Midbrain (tissue), 1 donor: Measurements from ENCODE around the gene PPP3R1.

ENCODE experiments used
- DNase-seq: peaks from one replicate; lab custom pipeline; 2025; lab: John Stamatoyannopoulos, UW

PPP3R1 gene

DNA sequence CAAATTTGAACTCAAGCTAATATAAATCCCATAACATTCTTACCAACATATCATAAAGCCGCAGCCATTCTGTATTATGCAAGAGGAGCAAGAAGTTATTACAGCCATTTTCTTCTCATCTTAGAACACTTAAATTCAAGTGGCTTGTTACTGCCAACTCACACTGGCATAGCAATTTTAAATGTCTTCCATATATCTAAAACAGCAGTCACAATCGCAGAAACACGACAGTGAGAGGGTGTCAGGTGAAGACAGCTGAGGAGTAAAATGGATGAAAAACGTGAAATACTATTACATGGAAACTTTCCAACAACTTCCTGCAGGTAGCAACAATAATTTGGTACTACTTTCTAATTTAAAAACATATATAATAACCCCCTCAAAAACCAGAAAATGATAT is 17.9 kb downstream of the PPP3R1 start:
- no peak for DNase-seq

DNA sequence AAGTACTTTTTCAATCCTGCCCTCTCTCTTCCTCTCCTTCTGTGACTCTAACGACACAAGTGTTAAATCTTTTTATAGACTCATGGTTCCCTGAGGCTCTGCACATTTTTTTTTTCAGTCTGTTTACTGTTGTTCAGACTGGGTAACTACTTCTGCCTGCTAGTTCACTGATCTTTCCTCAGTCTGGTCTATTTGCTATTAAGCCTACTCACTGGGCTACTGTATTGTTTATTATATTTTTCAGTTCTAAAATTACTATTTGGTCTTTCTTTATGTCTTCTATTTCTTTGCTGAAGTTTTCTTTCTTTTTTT is 21.3 kb downstream of the PPP3R1 start:
- no peak for DNase-seq

DNA sequence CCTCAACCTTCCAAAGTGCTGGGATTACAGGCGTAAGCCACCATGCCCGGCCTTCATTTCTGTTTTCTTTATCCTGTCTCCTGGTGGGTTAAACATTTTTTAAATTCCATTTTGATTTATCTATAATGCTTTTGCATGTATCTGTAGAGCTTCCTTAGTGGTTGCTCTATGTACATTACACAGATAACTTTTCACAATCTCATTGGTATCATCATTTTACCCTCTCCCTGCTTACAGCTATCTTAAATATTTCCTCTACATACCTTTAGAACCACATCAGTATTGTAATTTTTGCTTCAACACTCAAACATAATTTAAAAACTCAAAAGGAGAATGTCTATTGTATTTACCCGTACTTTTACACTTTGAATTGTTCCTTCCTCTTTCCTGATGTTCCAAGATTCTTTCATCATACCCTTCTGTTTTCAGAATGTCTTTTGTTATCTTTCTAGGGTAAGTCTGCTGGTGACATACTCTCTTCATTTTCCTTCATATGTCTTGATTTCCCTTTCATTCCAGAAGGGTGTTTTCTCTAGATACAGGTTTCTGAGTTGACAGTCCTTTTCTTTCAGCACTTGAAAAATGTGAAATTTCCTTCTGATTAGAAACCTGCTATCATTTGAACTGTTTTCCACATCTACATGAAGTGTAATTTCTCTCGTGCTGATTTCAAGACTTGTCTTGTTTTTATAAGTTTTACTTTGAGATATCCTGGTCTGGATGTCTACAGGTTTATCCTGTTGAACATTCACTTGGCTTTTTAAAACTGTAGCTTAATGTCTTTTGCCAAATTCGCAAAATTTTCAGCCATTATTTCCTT is 21.9 kb downstream of the PPP3R1 start:
- no peak for DNase-seq

DNA sequence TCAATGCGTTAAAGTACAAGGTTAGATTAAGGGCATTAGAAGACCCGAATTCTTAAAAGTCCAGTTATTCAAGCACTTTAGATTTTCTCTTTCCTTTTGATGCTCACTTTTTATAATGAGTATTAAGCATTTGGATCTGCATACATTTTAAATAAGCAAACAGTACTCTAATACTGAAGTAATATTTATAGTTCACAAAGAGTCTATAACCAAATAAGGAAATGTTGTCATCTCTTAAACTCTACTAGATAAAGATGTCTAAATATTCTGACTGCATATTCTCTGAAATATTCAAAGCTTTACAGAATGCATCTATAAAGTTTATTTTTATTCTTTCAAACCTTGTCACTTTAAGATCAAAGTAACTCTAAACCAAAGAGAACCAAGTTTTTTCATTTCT is 25.5 kb downstream of the PPP3R1 start:
- DNase-seq = no peak

DNA sequence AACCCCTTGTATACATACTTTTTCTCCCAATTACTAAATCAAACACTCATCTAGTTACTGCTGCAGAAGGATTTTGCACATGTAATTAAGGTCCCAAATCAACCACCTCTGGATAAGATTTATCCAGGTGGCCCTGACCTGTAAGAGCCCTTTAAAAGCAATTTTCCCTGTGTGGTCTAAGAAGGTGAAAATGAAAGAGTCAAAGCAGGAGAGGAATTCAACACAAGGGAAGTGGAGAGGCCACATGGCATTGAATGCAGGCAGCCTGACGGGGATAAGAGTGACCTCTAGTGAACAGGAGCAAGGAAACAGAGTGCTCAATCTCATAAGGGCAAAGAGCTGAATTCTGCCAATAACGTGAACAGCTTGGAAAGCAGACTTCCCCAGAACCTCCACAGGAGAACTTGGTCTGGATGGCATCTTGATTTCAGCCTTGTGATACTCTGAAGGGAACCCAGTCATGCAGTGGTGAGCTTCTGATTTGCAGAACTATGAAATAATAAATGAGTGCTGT is 27.2 kb downstream of the PPP3R1 start:
- no peak for DNase-seq

DNA sequence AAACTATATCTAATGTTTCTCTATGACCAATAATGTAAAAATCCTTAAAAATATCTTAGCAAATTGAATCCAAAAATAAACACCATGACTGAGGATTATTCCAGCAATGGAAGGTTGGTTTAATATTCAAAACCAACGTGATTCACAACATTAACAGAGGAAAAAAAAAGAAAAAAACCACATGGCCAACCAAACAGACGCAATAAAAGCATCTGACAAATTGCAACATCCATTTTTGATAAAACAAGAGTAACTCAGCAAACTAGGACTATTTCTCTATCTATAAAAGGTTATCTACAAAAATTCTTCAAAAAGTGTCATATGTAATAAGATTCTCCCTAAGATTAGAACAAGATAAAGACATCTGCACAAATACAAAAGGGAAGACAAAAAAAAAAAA is 28.9 kb downstream of the PPP3R1 start:
- DNase-seq = no peak

DNA sequence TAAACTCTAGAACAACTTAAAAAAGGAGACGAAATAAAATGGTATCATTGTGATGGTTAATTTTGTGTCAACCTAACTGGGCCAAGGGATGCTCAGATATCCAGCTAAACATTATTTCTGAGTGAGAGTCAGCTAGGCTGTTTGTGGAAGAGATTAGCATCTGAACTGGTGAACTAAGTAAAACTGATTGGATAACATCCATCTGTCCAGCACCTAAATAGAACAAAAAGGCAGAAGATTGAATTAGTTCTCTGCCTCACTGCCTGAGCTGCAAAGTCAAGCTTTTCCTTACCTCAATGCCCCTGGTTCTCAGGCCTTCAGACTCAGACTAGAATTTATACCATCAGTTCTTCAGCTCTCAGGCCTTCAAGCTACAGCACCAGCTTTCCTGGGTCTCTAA is 30.0 kb downstream of the PPP3R1 start:
- no peak for DNase-seq

DNA sequence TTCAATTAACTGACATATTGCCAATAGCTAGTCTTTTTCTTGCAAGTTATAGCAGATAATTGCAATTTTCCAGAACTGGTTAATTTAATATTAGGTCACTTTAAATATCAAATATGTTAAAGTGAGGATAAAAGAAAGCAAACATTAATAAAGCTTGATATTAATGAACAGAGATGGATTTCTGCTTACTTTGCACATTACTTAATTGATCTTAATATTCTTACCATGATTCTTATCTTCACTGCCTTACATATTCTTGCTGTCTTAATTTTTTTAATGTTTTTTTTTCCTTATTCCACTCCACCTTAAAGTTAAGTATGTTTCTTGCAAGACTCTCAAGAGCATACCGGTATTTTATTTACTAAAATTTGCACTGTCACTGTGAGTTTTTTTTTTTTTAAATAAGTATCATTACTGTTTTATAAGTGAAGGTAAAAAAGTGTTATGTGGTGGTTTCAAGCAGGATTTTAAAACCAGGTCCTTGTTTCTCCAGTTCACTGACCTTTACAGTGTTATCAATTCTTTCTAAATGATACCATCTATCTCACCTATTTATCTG is 33.9 kb downstream of the PPP3R1 start:
- DNase-seq = no peak

DNA sequence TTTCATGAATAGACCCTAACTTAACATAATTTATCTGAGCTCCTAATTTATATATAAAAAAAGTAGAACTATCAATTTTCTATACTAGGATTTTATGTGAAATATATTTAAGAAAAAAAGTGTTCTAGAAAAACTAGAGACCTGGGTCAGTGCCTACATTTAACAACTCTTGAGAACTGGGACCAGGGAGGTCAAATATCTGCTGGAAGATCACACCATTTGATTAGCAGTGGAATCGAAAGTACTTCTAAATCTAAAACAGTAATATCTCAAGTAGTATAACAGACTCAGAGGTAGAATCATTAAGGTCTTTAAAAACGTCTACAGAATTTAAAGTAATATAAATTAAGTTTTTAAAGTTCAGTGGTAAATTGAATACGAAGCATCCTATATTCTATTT is 34.6 kb downstream of the PPP3R1 start:
- no peak for DNase-seq

DNA sequence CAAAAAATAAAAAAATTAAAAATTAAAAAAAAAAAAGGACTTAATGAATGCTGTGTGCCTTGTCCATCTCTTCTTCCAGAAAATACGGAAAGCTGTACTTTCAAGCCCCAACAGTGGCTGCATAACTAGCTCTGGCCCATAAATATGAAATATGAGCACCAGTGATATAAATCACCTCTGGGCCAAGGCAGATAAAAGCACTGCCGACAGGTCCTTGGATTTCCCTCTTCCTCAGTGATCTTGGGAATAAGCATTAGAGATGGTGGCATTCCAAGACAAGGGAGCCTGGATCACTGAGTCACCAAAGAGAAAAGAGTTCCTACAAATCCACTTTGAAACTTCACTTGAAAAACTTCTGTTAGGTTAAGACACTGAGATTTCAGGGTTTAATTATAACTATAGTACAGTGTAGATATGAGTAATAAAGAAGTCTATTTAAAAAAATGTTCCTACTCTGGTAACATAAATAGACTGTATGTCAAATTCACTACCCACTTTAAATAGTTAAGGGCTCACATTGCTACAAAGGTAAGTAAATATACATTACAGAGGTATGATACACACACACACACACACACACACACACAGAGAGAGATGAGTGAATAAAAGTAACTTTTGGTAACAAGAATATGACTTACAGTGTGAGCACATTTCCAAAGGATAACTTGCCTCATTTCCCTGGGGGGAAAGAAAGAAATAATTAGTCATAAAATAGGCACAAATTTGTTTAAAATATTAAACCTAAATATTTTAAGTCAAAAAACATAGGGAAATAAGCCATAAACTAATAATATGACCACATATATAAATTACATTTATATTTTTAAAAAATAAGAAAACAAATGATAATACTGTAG is 35.6 kb downstream of the PPP3R1 start:
- DNase-seq = no peak

DNA sequence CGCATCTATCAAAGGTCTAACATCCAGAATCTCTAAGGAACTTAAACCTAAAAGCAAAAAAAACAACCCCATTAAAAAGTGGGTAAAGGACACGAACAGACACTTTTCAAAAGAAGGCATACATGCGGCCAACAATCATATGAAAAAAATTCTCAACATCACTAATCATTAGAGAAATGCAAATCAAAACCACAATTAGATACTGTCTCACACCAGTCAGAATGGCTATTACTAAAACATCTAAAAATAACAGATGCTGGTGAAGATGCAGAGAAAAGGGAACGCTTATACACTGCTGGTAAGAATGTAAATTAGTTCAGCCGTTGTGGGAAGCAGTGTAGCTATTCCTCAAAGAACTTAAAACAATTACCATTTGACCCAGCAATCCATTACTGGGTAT is 38.0 kb downstream of the PPP3R1 start:
- no peak for DNase-seq

DNA sequence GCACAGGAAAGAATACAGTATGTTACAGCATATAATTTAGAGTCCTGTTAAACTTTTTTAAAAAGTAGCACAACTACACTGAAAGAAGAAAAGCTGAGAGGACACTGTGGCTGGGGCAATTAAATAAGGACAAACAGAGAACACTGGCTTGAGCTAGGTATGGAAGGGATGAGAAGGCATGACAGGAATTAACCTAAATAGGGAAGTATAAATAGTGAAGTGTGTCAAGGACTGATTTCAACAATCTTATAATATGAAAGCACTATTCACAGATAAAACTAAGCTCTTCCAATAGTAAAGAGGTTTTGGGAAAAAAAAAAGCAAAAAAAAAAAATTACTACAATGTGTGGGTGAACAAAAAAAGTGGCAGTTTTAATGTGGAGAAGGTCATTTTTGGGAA is 45.5 kb downstream of the PPP3R1 start:
- DNase-seq = no peak

DNA sequence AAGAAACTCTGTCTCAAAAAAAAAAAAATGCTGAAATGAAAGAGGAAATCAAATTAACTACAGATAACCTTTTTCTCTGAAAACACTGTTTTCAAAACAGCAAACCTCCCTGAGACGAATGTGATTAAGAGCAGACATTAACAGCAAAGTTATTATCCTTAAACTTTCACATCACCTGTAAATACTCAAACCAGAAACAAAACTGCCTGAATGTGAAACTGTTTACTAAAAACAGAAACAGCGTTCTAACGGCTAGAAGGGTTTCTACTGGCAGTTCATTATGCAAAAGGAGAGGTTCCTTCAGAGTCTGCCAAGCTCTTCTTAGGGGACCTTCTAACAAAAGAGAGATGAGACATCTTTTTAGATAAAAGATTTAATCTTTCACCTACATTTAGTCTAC is 48.7 kb downstream of the PPP3R1 start:
- DNase-seq = no peak

DNA sequence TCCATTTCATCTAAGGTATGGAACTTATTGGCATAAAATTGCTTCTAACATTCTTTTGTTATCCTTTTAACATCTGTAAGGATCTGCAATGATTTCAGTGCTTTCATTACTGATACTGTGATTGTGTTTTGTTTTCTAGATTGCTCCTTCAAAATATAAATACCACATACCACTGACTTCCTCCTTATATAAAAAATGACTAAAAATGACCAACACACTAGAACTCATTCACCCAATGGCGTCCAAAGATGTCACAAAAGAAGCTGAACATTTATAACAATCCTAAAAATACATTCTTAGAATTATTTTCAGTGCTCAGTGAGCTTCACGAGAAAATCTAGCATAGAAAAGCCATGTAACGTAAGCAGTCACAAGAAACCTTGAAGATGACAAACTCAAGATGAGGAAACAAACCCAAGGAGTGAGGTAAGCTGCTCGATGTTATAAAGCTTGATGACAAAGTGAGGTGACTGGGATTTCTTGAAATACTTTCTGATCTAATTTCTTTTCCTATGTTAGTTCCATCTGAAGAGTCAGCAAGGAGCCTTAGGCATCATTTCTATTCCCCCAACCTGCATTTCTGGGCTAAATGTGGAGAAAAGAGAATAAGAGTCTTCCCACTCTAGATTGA is 52.1 kb downstream of the PPP3R1 start:
- no peak for DNase-seq

DNA sequence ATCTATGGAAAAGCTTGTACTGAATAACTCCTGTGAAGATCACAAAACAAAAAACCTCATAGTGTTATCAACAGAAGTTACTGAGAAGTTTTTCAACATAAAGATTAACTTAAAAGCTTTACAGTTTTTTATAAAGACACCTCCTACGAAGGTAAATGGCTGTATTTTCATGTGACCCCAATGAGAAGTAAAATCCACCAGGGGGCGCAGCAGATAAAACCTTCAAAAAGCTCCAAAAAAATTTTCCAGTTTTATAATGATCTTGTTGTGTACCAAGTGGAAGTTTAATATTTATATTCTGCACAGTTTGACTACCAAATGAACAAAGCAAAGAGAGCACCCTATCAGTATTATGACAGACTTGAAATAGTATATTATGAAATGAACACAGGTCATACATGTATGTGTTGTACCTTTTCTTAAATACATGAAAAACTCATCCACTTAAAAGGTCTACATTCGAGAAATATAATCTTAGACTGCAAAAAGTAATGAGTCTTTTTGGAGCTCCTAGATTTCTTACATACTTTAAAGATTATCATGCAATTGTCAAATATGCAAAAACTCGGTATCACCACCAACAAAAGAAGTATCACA is 56.1 kb downstream of the PPP3R1 start:
- no peak for DNase-seq

DNA sequence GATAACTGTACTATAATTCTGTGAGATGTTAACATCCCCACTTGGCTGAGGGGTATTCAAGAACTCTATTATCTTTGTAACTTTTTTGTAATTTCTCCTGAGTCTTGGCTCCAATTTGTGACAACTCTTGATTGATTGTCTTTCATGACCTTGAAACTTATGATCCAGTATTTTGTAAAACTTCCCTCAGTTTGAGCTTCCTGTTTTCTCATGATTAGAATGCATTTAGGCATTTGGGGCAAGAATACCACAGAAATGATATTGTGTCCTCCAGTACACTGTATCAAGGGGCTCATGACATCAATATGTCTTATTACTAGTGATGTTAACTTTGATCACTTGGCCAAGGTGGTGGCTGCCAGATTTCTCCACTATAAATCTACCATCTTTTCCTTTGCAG is 57.2 kb downstream of the PPP3R1 start:
- DNase-seq = no peak

DNA sequence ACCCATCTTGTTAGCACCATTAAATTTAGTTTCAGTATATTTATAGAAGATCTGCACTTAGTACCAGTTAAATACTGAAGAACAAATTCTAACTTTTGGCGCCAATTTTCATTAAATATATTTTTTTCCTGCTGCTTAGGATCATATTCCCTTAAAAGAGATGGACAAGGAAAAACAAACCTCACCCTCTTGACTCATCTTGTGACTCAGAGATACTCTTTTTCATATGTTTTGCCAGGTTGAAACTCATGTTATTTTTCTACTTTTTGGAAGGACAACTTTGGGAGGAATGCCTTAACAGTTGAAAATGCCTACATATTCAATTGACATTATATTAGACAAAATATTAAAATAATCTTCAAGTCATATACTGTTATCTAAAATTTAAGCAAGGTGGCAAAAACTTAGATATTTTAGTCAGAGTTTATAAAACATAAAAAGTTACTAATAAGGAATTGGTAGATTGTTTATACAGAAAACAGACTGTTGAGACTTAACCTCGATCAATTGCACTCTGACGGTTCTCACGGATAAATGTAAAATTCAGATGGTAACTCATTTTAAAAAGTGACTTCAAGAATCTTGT is 58.5 kb downstream of the PPP3R1 start:
- DNase-seq = no peak

DNA sequence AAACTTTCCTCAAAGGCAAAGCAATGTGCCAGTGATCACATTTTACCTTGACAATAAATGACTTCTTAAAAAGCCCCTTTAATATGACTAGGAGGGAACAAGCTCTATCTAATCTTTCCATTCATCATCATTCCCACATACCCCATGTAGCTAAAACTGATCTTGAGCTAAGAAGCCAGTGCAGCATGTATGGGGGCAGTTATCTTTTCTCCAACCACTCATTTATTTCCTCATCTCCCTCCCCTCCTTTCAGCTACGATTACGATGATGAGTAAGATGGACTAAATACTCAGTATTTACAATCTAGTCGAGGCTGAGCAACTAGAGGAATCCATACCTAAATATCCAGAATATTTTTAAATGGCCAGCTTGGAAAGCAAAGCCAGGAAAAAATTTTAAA is 59.2 kb downstream of the PPP3R1 start:
- DNase-seq = no peak

DNA sequence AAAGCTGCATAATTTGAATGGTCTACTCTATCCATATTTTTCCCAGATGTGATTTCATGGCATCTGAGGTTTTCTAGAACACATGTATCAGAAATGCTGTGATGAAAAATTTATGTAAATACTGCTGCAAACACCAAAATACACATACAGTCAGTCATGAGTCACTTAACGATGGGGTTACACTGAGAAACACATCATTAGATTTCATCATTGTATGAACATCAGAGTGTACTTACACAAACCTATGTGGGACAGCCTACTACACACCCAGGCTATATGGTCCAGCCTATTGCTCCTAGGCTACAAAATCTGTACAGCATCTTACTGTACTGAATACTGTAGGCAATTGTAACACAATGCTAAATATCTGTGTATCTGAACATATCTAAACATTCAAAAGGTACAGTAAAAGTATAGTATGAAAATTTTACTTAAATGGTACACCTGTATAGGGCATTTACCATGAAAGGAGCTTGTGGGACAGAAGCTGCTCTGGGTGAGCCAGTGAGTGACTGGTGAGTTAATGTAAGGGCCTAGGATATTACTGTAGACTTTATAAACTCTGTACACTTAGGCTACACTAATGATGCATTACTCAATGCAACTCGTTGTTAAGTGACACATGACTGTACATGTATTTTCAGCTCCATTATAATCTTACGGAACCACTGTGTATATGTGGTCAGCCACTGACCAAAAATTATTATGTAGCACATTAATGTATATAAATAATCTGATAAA is 61.2 kb downstream of the PPP3R1 start:
- DNase-seq = no peak

DNA sequence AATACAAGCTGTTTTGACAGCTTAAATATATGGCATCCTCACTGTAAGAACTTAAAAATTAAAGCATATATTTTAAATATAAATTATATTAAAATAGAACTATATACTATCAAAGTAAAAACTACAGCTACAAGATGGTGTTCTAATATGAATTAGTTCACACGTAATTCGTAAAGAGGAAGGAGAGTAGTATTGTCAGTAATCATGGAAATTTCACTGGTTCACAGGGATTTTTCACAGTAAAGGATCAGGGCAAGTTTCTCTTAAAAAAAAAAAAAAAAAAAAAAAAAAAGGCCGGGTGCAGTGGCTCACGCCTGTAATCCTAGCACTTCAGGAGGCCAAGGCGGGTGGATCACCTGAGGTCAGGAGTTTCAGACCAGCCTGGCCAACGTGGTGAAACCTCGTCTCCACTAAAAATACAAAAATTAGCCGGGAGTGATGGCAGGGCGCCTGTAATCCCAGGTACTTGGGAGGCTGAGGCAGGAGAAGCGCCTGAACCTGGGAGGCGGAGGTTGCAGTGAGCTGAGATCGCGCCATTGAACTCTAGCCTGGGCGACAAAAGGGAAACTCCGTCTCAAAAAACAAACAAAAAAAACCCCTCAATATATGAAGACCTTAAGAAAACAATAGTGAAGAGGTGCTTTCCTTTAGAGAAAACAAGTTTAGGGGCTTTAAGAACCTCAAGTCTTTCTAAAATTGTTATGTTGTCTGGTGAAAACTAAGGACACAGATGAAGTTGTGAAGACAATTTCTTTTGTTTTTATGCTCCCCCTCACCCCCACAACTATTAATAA is 62.1 kb downstream of the PPP3R1 start:
- DNase-seq = no peak
